COLO668 (cell line): Measurements from ENCODE around the gene RPN1.

ENCODE experiments used
- DNase-seq: peaks from one replicate; lab custom pipeline; 2025; ENCODE audit not compliant: unreplicated experiment; lab: John Stamatoyannopoulos, UW

RPN1 gene

DNA sequence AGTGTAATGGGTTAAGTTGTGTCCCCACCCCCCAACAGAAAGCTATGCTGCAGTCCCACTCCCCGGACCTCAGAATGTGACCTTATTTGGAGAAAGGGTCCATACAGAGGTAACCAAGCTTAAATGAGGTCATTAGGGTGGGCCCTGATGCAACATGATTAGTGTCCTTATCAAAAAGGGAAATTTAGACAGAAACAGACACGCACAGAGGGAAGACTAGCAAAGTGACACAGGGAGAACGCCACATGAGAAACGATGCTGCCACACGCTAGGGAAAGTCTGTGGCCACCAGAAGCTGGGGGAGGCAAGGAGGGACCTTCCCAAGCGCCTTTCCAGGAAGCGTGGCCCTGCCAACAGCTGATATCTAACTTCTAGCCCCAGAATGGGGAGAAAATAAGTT, 65.4 kb downstream of the RPN1 start:
- DNase-seq: no peak

GRCh38 chr3:128584412-128585020, 66.1 kb downstream of the RPN1 start:
- DNase-seq: peak; percentile 77

- no peak for DNase-seq
These were observed 69.1 kb downstream of the RPN1 start for GRCh38 chr3:128581566-128581965.

- no peak for DNase-seq
These were observed 70.7 kb downstream of the RPN1 start for GRCh38 chr3:128579927-128580326.

- DNase-seq: no peak
These were observed 72.3 kb downstream of the RPN1 start for GRCh38 chr3:128578346-128578745.

GRCh38 chr3:128577711-128578110, 72.9 kb downstream of the RPN1 start:
- DNase-seq: no peak

DNA sequence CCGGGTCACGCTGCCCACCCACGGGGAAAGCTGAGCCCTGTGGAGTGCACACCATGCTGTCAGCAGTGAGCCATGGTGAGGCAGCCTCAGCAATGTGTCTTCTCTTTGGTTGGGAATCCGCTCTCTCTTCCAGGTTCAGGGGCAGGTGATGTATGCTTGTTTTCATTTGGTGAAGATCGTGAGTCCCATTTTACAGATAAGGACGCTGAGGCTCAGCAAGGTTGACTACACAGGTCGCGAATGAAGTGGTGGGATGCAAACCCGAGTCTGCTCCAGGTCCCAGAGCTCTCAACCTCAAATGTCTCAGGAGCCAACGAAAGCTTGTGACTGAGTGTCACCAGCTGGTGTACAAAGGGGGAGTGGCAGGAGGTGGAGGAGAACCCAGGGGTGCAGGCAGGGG, 74.3 kb downstream of the RPN1 start:
- DNase-seq: no peak

- no peak for DNase-seq
These were observed 74.8 kb downstream of the RPN1 start for GRCh38 chr3:128575777-128576176.

GRCh38 chr3:128573707-128574162, 76.9 kb downstream of the RPN1 start:
- DNase-seq: no peak

GRCh38 chr3:128573160-128573559, 77.5 kb downstream of the RPN1 start:
- DNase-seq: no peak

GRCh38 chr3:128572644-128573105, 77.9 kb downstream of the RPN1 start:
- DNase-seq: peak; percentile 12

GRCh38 chr3:128572013-128572412, 78.6 kb downstream of the RPN1 start:
- DNase-seq: no peak
